ENCODE results near the gene ATP23. TPM values are rescaled to one million over a fixed set of nuclear protein-coding genes. Genes with fewer than 3 reads are reported as not detected.

Gene ATP23
- total and polyA plus RNA-seq, 2 donors (not counting 3 experiments of a cell fraction or from before 2014, with no cell fraction given), result 5.9 to 9.0 TPM

- no peaks in the 10 kb centered on the region for H3K9me1 ChIP-seq (replicated peaks; ENCODE audit: control insufficient read depth, extremely low read depth, insufficient read depth, low read length)
- intact Hi-C loops (cut with micrococcal nuclease), result no loop called here
- H3K9ac ChIP-seq (replicated peaks; ENCODE audit: extremely low read depth, insufficient read depth, low read length), result no peak overlapping the region
- H3K27me3 ChIP-seq (ENCODE audit: control insufficient read depth in 2 of 2, insufficient read depth in 2 of 2, low read length in 2 of 2), result no peaks in the 10 kb centered on the region
- no peak overlapping the region for H3K4me2 ChIP-seq (ENCODE audit: insufficient read depth, low read length)
- peaks cover 12% of the 10 kb centered on the region for H3K4me1 ChIP-seq (ENCODE audit: control insufficient read depth, extremely low read depth, insufficient read depth, low read length)
- BruUV-seq (replicated peaks), result no TSS peak
- H3K4me3 ChIP-seq (replicated peaks in 1 of 3; ENCODE audit: insufficient read depth in 1 of 3, low read depth in 1 of 3, low read length in 3 of 3), result no peak overlapping the region
- H4K20me1 ChIP-seq (replicated peaks; ENCODE audit: control insufficient read depth, extremely low read depth, insufficient read depth, low read length), result no peaks in the 10 kb centered on the region
- POLR2A ChIA-PET, result no interaction called here
- DNase-seq (ENCODE audit: low read depth, low spot score) (no peak), FAIRE-seq (no peak)
- no peaks in the 10 kb centered on the region for H3K79me2 ChIP-seq (ENCODE audit: control insufficient read depth, insufficient read depth, low read length)
- CTCF ChIA-PET, result no interaction called here
- dilution Hi-C loops (cut with MboI; ENCODE audit: extremely low pct_ligation_motif_present, low sequenced_read_pairs), result no loop called here
- H3K9me3 ChIP-seq (replicated peaks; ENCODE audit: control insufficient read depth, insufficient read depth, low read length), result no peaks in the 10 kb centered on the region
- TF ChIP-seq CTCF (IDR thresholded peaks at IDR 0.05; ENCODE audit: extremely low read depth in 1 of 2, insufficient read depth in 1 of 2, low read depth in 1 of 2, low read length in 2 of 2) (no peak), FOS (IDR thresholded peaks at IDR 0.05; ENCODE audit: borderline replicate concordance, insufficient read depth, low read length) (no peak), MAX (IDR thresholded peaks at IDR 0.05; ENCODE audit: insufficient read depth, insufficient read length) (no peak), EZH2 (IDR thresholded peaks at IDR 0.05; ENCODE audit: borderline replicate concordance, low read depth, low read length, severe bottlenecking) (no peak), GATA2 (IDR thresholded peaks at IDR 0.05; ENCODE audit: insufficient read depth, insufficient read length, low read depth, low read length) (no peak), MYC (IDR thresholded peaks at IDR 0.05; ENCODE audit: low read depth, low read length) (no peak), JUN (IDR thresholded peaks at IDR 0.05; ENCODE audit: borderline replicate concordance, insufficient read depth, insufficient read length, low read depth) (no peak), POLR2A (IDR thresholded peaks at IDR 0.05; ENCODE audit: low read depth, low read length) (no peak), POLR2AphosphoS5 (IDR thresholded peaks at IDR 0.05; ENCODE audit: insufficient read depth, low read depth, low read length) (no peak)
- H3K36me3 ChIP-seq (ENCODE audit: control insufficient read depth in 2 of 2, extremely low read depth in 1 of 2, insufficient read depth in 2 of 2, low read length in 2 of 2), result no peaks in the 10 kb centered on the region
- H2AFZ ChIP-seq (ENCODE audit: low read depth, low read length), result no peak overlapping the region
- H3K27ac ChIP-seq (ENCODE audit: insufficient read depth, low read depth, low read length), result no peak overlapping the region
Measured at GRCh38 chr12:57934819-57935218, 6.5 kb upstream of the ATP23 start.

Measured in endothelial cell of umbilical vein (primary cell).